Measurements from ENCODE around the gene IBSP. TPM values are rescaled to one million over a fixed set of nuclear protein-coding genes. Genes with fewer than 3 reads are reported as not detected.

Gene IBSP
- total and polyA plus RNA-seq, 7 donors = not detected

Other genes with a start within 250 kb of the IBSP start
- gene DSPP, start 191.0 kb upstream of the IBSP start, total RNA-seq = not detected
- gene DSPP, start 191.0 kb upstream of the IBSP start, polyA plus RNA-seq = not detected
- gene DMP1, start 149.3 kb upstream of the IBSP start, total RNA-seq = not detected
- gene DMP1, start 149.3 kb upstream of the IBSP start, polyA plus RNA-seq = not detected
- not detected for gene MEPE, start 33.4 kb downstream of the IBSP start, total RNA-seq
- gene MEPE, start 33.4 kb downstream of the IBSP start, polyA plus RNA-seq = not detected
- 10 to 100 TPM; 30.4 to 47.8 (median 41.9) TPM for gene SPP1, start 176.2 kb downstream of the IBSP start, total RNA-seq
- 10 to 100 TPM in 2 of 3 donors, 1 to 10 TPM in 1; 3.0 to 29.4 (median 16.6) TPM for gene SPP1, start 176.2 kb downstream of the IBSP start, polyA plus RNA-seq
- 100 to 1,000 TPM in 2 of 4 donors, 10 to 100 TPM in 2; 67.6 to 123 (median 101) TPM for gene PKD2, start 208.1 kb downstream of the IBSP start, total RNA-seq
- gene PKD2, start 208.1 kb downstream of the IBSP start, polyA plus RNA-seq = 1 to 10 TPM; 1.4 to 7.3 (median 4.2) TPM

All from sigmoid colon (tissue), 7 donors.